Activated T-helper 17 cell treated with anti-CD3 and anti-CD28 coated beads, Interleukin-2, amount 50 U/mL, for 72 hours (primary cell): Measurements from ENCODE around the gene NTRK1. TPM values are rescaled to one million over a fixed set of nuclear protein-coding genes. Genes with fewer than 3 reads are reported as not detected.
"Not testable (repeated sequence)": the region's sequence is repeated elsewhere in the genome, so short reads cannot be mapped to it uniquely, and the experiment has no call there.

Experiments used
- ATAC-seq: fragments of 150-1000 bp; cut with Tn5 transposase; replicated peaks from 2 replicates; pipeline ENCODE4 v1.10.0; 2021; ENCODE audit warnings: mild to moderate bottlenecking, moderate library complexity
- H3K27ac Mint-ChIP-seq: one replicate; pipeline ENCODE4 v1.8.0; 2022; ENCODE audit warnings: mixed read lengths
- H3K27me3 Mint-ChIP-seq: one replicate; pipeline ENCODE4 v1.8.0; 2022; ENCODE audit warnings: mixed read lengths
- H3K36me3 Mint-ChIP-seq: one replicate; pipeline ENCODE4 v1.8.0; 2022; ENCODE audit warnings: low read depth, mild to moderate bottlenecking, mixed read lengths
- H3K4me1 Mint-ChIP-seq: one replicate; pipeline ENCODE4 v1.8.0; 2022; ENCODE audit warnings: mixed read lengths
- H3K4me3 Mint-ChIP-seq: one replicate; pipeline ENCODE4 v1.8.0; 2022; ENCODE audit warnings: mild to moderate bottlenecking, mixed read lengths
- H3K9me3 Mint-ChIP-seq: one replicate; pipeline ENCODE4 v1.8.0; 2022; ENCODE audit warnings: mixed read lengths
- total RNA-seq, 2 donors: library from RNA; stranded (reverse); gene quantifications; one replicate each; pipeline ENCODE4 v1.2.3, GENCODE V29; 2022

The NTRK1 gene
- total RNA-seq, 2 donors from 2014 or later, result 2.5 to 13.3 TPM

- H3K27ac Mint-ChIP-seq, result no peak overlapping the region
- ATAC-seq, result no peak
- H3K4me1 Mint-ChIP-seq, result peaks cover 8% of the 10 kb centered on the region
- H3K4me3 Mint-ChIP-seq, result peak overlapping the region; percentile 5
- peaks cover 64% of the 10 kb centered on the region for H3K27me3 Mint-ChIP-seq
- no peaks in the 10 kb centered on the region for H3K9me3 Mint-ChIP-seq
- H3K36me3 Mint-ChIP-seq, result no peaks in the 10 kb centered on the region
These were observed 64.7 kb downstream of the NTRK1 start for GRCh38 chr1:156925154-156926010.

GRCh38 chr1:156926175-156926574, 65.5 kb downstream of the NTRK1 start:
- ATAC-seq, result peak; percentile 81
- peaks cover 66% of the 10 kb centered on the region for H3K27me3 Mint-ChIP-seq
- H3K4me3 Mint-ChIP-seq, result peak overlapping the region; percentile 5
- H3K4me1 Mint-ChIP-seq, result peaks cover 8% of the 10 kb centered on the region
- no peaks in the 10 kb centered on the region for H3K36me3 Mint-ChIP-seq
- no peaks in the 10 kb centered on the region for H3K9me3 Mint-ChIP-seq
- H3K27ac Mint-ChIP-seq, result no peak overlapping the region

- ATAC-seq, H3K4me1 Mint-ChIP-seq, H3K9me3 Mint-ChIP-seq, H3K36me3 Mint-ChIP-seq, H3K27ac Mint-ChIP-seq: not testable (repeated sequence)
- H3K27me3 Mint-ChIP-seq, result peaks cover 65% of the 10 kb centered on the region
- H3K4me3 Mint-ChIP-seq, result peak overlapping the region; percentile 27
These were observed 66.0 kb downstream of the NTRK1 start for GRCh38 chr1:156926695-156927094.

GRCh38 chr1:156927215-156928042, 66.8 kb downstream of the NTRK1 start:
- ATAC-seq, result peak; percentile 73
- H3K4me3 Mint-ChIP-seq, result peak overlapping the region; percentile 27
- H3K4me1 Mint-ChIP-seq, result peaks cover 8% of the 10 kb centered on the region
- no peaks in the 10 kb centered on the region for H3K36me3 Mint-ChIP-seq
- peaks cover 62% of the 10 kb centered on the region for H3K27me3 Mint-ChIP-seq
- H3K9me3 Mint-ChIP-seq, result no peaks in the 10 kb centered on the region
- no peak overlapping the region for H3K27ac Mint-ChIP-seq

- Mint-ChIP-seq H3K36me3 (no peaks in the 10 kb centered on the region), H3K27me3 (peaks cover 57% of the 10 kb centered on the region), H3K4me1 (peaks cover 8% of the 10 kb centered on the region), H3K9me3 (no peaks in the 10 kb centered on the region), H3K4me3 (peak overlapping the region; percentile 27), H3K27ac (no peak overlapping the region)
- peak; percentile 1 for ATAC-seq
These were observed 67.5 kb downstream of the NTRK1 start for GRCh38 chr1:156928043-156928602.

GRCh38 chr1:156929596-156930238, 69.1 kb downstream of the NTRK1 start:
- Mint-ChIP-seq H3K27me3 (peaks cover 56% of the 10 kb centered on the region), H3K36me3 (no peaks in the 10 kb centered on the region), H3K27ac (no peak overlapping the region), H3K9me3 (no peaks in the 10 kb centered on the region), H3K4me1 (peaks cover 8% of the 10 kb centered on the region), H3K4me3 (no peak overlapping the region)
- no peak for ATAC-seq

GRCh38 chr1:156930483-156930882, 69.8 kb downstream of the NTRK1 start:
- ATAC-seq, result no peak
- Mint-ChIP-seq H3K27ac (no peak overlapping the region), H3K9me3 (no peaks in the 10 kb centered on the region), H3K27me3 (peaks cover 51% of the 10 kb centered on the region), H3K4me3 (no peak overlapping the region), H3K36me3 (no peaks in the 10 kb centered on the region), H3K4me1 (peaks cover 4% of the 10 kb centered on the region)

Other genes starting within 250 kb of the NTRK1 start
- 1 to 10 TPM in 1 of 2 donors, under 1 TPM in 1; 0.30 to 1.5 TPM for gene HAPLN2, start 241.4 kb upstream of the NTRK1 start, total RNA-seq
- not detected for gene BCAN, start 218.7 kb upstream of the NTRK1 start, total RNA-seq
- gene NES, start 183.5 kb upstream of the NTRK1 start, total RNA-seq, result under 1 TPM in 1 of 2 donors, not detected in 1; 0.05 TPM
- 1 to 10 TPM; 2.2 to 4.4 TPM for gene CRABP2, start 155.3 kb upstream of the NTRK1 start, total RNA-seq
- gene METTL25B, start 132.4 kb upstream of the NTRK1 start, total RNA-seq, result 10 to 100 TPM; 29.0 to 51.6 TPM
- 10 to 100 TPM; 38.8 to 74.9 TPM for gene ISG20L2, start 132.1 kb upstream of the NTRK1 start, total RNA-seq
- 10 to 100 TPM; 58.8 to 67.0 TPM for gene MRPL24, start 119.8 kb upstream of the NTRK1 start, total RNA-seq
- 100 to 1,000 TPM; 270 to 361 TPM for gene HDGF, start 109.2 kb upstream of the NTRK1 start, total RNA-seq
- gene PRCC, start 93.3 kb upstream of the NTRK1 start, total RNA-seq, result 10 to 100 TPM; 54.0 to 76.7 TPM
- gene SH2D2A, start 44.0 kb upstream of the NTRK1 start, total RNA-seq, result 100 to 1,000 TPM; 173 to 257 TPM
- gene INSRR, start 1.7 kb upstream of the NTRK1 start, total RNA-seq, result under 1 TPM; 0.04 to 0.66 TPM
- not detected for gene PEAR1, start 32.9 kb downstream of the NTRK1 start, total RNA-seq
- not detected for gene LRRC71, start 59.8 kb downstream of the NTRK1 start, total RNA-seq
- 1 to 10 TPM; 4.1 to 4.7 TPM for gene ARHGEF11, start 184.9 kb downstream of the NTRK1 start, total RNA-seq
- gene ETV3L, start 238.9 kb downstream of the NTRK1 start, total RNA-seq, result under 1 TPM in 1 of 2 donors, not detected in 1; 0.26 TPM